ENCODE data around the gene PM20D2. TPM values are rescaled to one million over a fixed set of nuclear protein-coding genes. Genes with fewer than 3 reads are reported as not detected.
"Not testable (repeated sequence)": the region's sequence is repeated elsewhere in the genome, so short reads cannot be mapped to it uniquely, and the experiment has no call there.

The PM20D2 gene
- total and polyA plus RNA-seq, 4 experiments from 2014 or later: 7.8 to 11.6 (median 11.3) TPM

- intact Hi-C loops (cut with micrococcal nuclease): no loop called here
- DNase-seq: peak; percentile 18 to 46 (median 36)
- H3K27ac Mint-ChIP-seq: peak within 1 kb of the TSS in 4 of 7 donors; percentile 1 to 71 (median 34)
- no peaks in the 10 kb centered on the region for H3K36me3 Mint-ChIP-seq
- H3K4me3 Mint-ChIP-seq: peak within 1 kb of the TSS; percentile 75 to 91 (median 84)
- no peaks in the 10 kb centered on the region for H3K9me3 Mint-ChIP-seq
- POLR2A ChIA-PET (ENCODE audit: partially characterized antibody): interaction anchor here (1.1 to 1.9 kb wide), 4 partner anchors 9 to 37 kb away, joined by 3 to 14 read pairs (median 4); partner anchors contain the start of gene PNRC1
- peaks cover 6 to 14% (median 11%) of the 10 kb centered on the region in 4 donors for H3K4me1 Mint-ChIP-seq
- no peaks in the 10 kb centered on the region for H3K27me3 Mint-ChIP-seq
- no peak within 1 kb of the TSS for H3K27ac ChIP-seq (ENCODE audit: low read depth, low read length)
- no peaks in the 10 kb centered on the region for H3K27me3 ChIP-seq (ENCODE audit: insufficient read depth, low read length)
- CTCF ChIA-PET (ENCODE audit: partially characterized antibody): interaction anchor here (0.9 to 4.1 kb wide), 3 partner anchors 35 to 135 kb away, joined by 3 to 13 read pairs (median 5); partner anchors contain the start of gene PNRC1
- no peaks in the 10 kb centered on the region for H3K9me3 ChIP-seq (ENCODE audit: control insufficient read depth in 1 of 2, low read length in 2 of 2)
- H3K36me3 ChIP-seq (ENCODE audit: insufficient read depth, low read length): no peaks in the 10 kb centered on the region
- H3K4me3 ChIP-seq (ENCODE audit: low read length in 2 of 2): peak within 1 kb of the TSS in 1 of 2 donors; percentile 58
- H3K4me1 ChIP-seq (ENCODE audit: insufficient read depth, low read length): peaks cover 7% of the 10 kb centered on the region
These were observed 28.4 kb upstream of the PM20D2 start, which contains the start of gene SRSF12 for GRCh38 chr6:89117211-89118108. SRSF12 (minus strand) TSS chr6:89118071; CDS start chr6:89117887, 184 bp downstream.

DNA sequence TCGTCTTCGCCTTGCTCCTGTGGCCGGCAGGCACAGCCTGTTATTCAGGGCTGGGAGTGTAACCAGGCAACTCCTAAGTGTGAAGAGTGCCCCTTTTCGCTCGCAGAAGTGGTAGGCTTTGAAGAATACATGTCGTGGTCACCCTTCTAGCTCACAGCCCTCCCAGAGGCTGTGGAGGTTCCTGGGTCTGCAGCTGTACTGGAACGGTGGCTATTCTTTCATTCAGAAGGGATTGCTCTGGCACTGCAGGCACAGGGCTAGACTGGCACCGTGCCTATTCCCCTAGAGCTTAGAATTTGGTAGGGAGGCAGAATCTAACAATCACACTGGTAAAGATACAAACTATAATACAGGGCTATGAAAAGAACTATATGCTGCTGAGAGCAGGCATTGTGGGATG lies 26.9 kb upstream of the PM20D2 start:
- intact Hi-C loops (cut with micrococcal nuclease): no loop called here
- Mint-ChIP-seq H3K27ac (peak overlapping the region in 1 of 7 donors; percentile 66), H3K9me3 (no peaks in the 10 kb centered on the region), H3K27me3 (no peaks in the 10 kb centered on the region), H3K36me3 (no peaks in the 10 kb centered on the region), H3K4me1 (peaks cover 6 to 14% (median 11%) of the 10 kb centered on the region in 4 donors), H3K4me3 (peak overlapping the region; percentile 23 to 75 (median 68))
- no peaks in the 10 kb centered on the region for H3K36me3 ChIP-seq (ENCODE audit: insufficient read depth, low read length)
- ChIA-PET CTCF (ENCODE audit: partially characterized antibody) (interaction anchor here (0.7 to 4.1 kb wide), 2 partner anchors 39 to 135 kb away, joined by 5 to 13 read pairs; partner anchors contain the start of gene PNRC1), POLR2A (ENCODE audit: partially characterized antibody) (interaction anchor here (1.1 kb wide), 1 partner anchor 39 kb away, joined by 4 read pairs; the partner anchor contains the start of gene PNRC1)
- H3K27me3 ChIP-seq (ENCODE audit: insufficient read depth, low read length): no peaks in the 10 kb centered on the region
- H3K27ac ChIP-seq (ENCODE audit: low read depth, low read length): no peak overlapping the region
- no peak overlapping the region for H3K4me3 ChIP-seq (ENCODE audit: low read length in 2 of 2)
- H3K4me1 ChIP-seq (ENCODE audit: insufficient read depth, low read length): peaks cover 7% of the 10 kb centered on the region
- H3K9me3 ChIP-seq (ENCODE audit: control insufficient read depth in 1 of 2, low read length in 2 of 2): no peaks in the 10 kb centered on the region
- no peak for DNase-seq

DNA sequence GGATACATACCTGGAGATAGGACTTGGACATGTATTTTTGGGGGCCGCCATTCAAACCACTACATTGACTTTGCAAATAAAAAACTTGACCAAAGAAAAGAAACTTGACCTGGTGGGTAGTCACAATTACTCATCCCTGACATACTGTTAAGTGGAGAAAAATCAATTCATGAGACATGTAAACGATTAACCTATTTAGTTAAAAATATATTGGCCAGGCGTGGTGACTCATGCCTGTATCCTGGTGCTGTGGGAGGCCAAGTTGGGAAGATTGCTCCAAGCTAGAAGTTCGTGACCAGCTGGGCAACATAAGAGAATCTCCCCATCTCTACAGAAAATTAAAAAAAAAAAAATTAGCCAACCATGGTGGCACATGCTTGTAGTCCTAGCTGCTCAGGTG lies 25.5 kb upstream of the PM20D2 start:
- no peaks in the 10 kb centered on the region for H3K27me3 ChIP-seq (ENCODE audit: insufficient read depth, low read length)
- no peaks in the 10 kb centered on the region for H3K9me3 ChIP-seq (ENCODE audit: control insufficient read depth in 1 of 2, low read length in 2 of 2)
- no peaks in the 10 kb centered on the region for H3K9me3 Mint-ChIP-seq
- peaks cover 7% of the 10 kb centered on the region for H3K4me1 ChIP-seq (ENCODE audit: insufficient read depth, low read length)
- DNase-seq: no peak
- no peak overlapping the region for H3K4me3 ChIP-seq (ENCODE audit: low read length in 2 of 2)
- H3K27ac ChIP-seq (ENCODE audit: low read depth, low read length): no peak overlapping the region
- no peak overlapping the region for H3K27ac Mint-ChIP-seq
- H3K36me3 Mint-ChIP-seq: no peaks in the 10 kb centered on the region
- ChIA-PET POLR2A (ENCODE audit: partially characterized antibody) (interaction anchor here (1.0 to 1.2 kb wide), 3 partner anchors 25 to 39 kb away, joined by 3 to 5 read pairs (median 3); partner anchors contain the start of genes PM20D2 and PNRC1), CTCF (ENCODE audit: partially characterized antibody) (interaction anchor here (0.7 to 1.4 kb wide), 5 partner anchors 9 to 138 kb away, joined by 3 to 4 read pairs (median 3); no protein-coding TSS in a partner anchor)
- intact Hi-C loops (cut with micrococcal nuclease): loop anchor here (5.0 kb wide), 2 partner anchors 122 to 252 kb away; no protein-coding TSS in a partner anchor
- no peaks in the 10 kb centered on the region for H3K36me3 ChIP-seq (ENCODE audit: insufficient read depth, low read length)
- H3K4me1 Mint-ChIP-seq: peaks cover 6 to 14% (median 11%) of the 10 kb centered on the region in 4 donors
- no peaks in the 10 kb centered on the region for H3K27me3 Mint-ChIP-seq
- peak overlapping the region in 1 of 8 donors; percentile 35 for H3K4me3 Mint-ChIP-seq

GRCh38 chr6:89121934-89122333 lies 23.9 kb upstream of the PM20D2 start:
- peaks cover 4% of the 10 kb centered on the region for H3K4me1 ChIP-seq (ENCODE audit: insufficient read depth, low read length)
- no peaks in the 10 kb centered on the region for H3K36me3 ChIP-seq (ENCODE audit: insufficient read depth, low read length)
- ChIA-PET POLR2A (ENCODE audit: partially characterized antibody) (no interaction called here), CTCF (ENCODE audit: partially characterized antibody) (interaction anchor here (0.7 to 1.5 kb wide), 5 partner anchors 13 to 245 kb away, joined by 3 to 4 read pairs (median 3); no protein-coding TSS in a partner anchor)
- Mint-ChIP-seq H3K27me3 (no peaks in the 10 kb centered on the region), H3K27ac (no peak overlapping the region), H3K4me1 (peaks cover 4 to 12% (median 8%) of the 10 kb centered on the region in 4 donors), H3K9me3 (peaks cover 0 to 2% (median 0%) of the 10 kb centered on the region in 8 donors), H3K36me3 (peaks cover 0 to 2% of the 10 kb centered on the region in 2 donors), H3K4me3 (no peak overlapping the region)
- no peaks in the 10 kb centered on the region for H3K27me3 ChIP-seq (ENCODE audit: insufficient read depth, low read length)
- H3K9me3 ChIP-seq (ENCODE audit: control insufficient read depth in 1 of 2, low read length in 2 of 2): no peaks in the 10 kb centered on the region
- H3K27ac ChIP-seq (ENCODE audit: low read depth, low read length): no peak overlapping the region
- no peak overlapping the region for H3K4me3 ChIP-seq (ENCODE audit: low read length in 2 of 2)
- intact Hi-C loops (cut with micrococcal nuclease): loop anchor here (2.0 to 5.0 kb wide), 4 partner anchors 120 to 489 kb away; no protein-coding TSS in a partner anchor
- no peak for DNase-seq

DNA sequence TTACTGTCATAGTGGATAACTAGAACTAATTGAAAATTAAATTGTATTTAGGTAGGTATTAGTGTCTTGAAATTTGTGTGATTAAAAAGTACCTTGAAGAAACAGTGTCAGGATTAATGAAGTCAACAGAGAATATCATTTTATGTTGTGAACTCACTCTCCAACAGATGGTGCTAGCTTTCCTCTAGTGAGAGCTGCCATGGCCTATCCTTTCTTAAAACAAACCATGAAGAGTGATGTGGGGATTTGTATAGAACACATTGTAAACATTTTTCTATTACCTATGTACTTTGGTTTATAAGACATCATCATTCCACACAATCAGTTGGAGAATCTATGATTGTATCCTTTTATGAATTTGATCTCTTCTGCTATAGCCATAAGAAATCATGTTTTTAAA lies 23.2 kb upstream of the PM20D2 start:
- no peaks in the 10 kb centered on the region for H3K36me3 ChIP-seq (ENCODE audit: insufficient read depth, low read length)
- H3K27ac Mint-ChIP-seq: no peak overlapping the region
- no peaks in the 10 kb centered on the region for H3K27me3 Mint-ChIP-seq
- intact Hi-C loops (cut with micrococcal nuclease): loop anchor here (2.0 to 5.0 kb wide), 4 partner anchors 120 to 488 kb away; no protein-coding TSS in a partner anchor
- peaks cover 1 to 8% (median 5%) of the 10 kb centered on the region in 4 donors for H3K4me1 Mint-ChIP-seq
- H3K9me3 ChIP-seq (ENCODE audit: control insufficient read depth in 1 of 2, low read length in 2 of 2): no peaks in the 10 kb centered on the region
- H3K4me3 Mint-ChIP-seq: no peak overlapping the region
- DNase-seq: peak in 3 of 5 donors; percentile 15 to 26 (median 19)
- CTCF ChIA-PET (ENCODE audit: partially characterized antibody): interaction anchor here (0.6 to 1.3 kb wide), 7 partner anchors 12 to 245 kb away, joined by 3 to 4 read pairs (median 3); no protein-coding TSS in a partner anchor
- peaks cover 0 to 3% (median 0%) of the 10 kb centered on the region in 8 donors for H3K9me3 Mint-ChIP-seq
- H3K27ac ChIP-seq (ENCODE audit: low read depth, low read length): no peak overlapping the region
- no peak overlapping the region for H3K4me3 ChIP-seq (ENCODE audit: low read length in 2 of 2)
- peaks cover 0 to 4% of the 10 kb centered on the region in 2 donors for H3K36me3 Mint-ChIP-seq
- POLR2A ChIA-PET (ENCODE audit: partially characterized antibody): interaction anchor here (0.6 kb wide), 1 partner anchor 42 kb away, joined by 3 read pairs; the partner anchor contains the start of gene PNRC1
- no peaks in the 10 kb centered on the region for H3K27me3 ChIP-seq (ENCODE audit: insufficient read depth, low read length)
- no peaks in the 10 kb centered on the region for H3K4me1 ChIP-seq (ENCODE audit: insufficient read depth, low read length)

- H3K4me1 ChIP-seq (ENCODE audit: insufficient read depth, low read length); H3K36me3 ChIP-seq (ENCODE audit: insufficient read depth, low read length); H3K27ac Mint-ChIP-seq; DNase-seq; intact Hi-C loops (cut with micrococcal nuclease); H3K4me1 Mint-ChIP-seq; CTCF ChIA-PET (ENCODE audit: partially characterized antibody); POLR2A ChIA-PET (ENCODE audit: partially characterized antibody); H3K9me3 Mint-ChIP-seq; H3K4me3 Mint-ChIP-seq; H3K9me3 ChIP-seq (ENCODE audit: control insufficient read depth in 1 of 2, low read length in 2 of 2); H3K4me3 ChIP-seq (ENCODE audit: low read length in 2 of 2); H3K27me3 ChIP-seq (ENCODE audit: insufficient read depth, low read length); H3K27me3 Mint-ChIP-seq; H3K27ac ChIP-seq (ENCODE audit: low read depth, low read length): not testable (repeated sequence)
- H3K36me3 Mint-ChIP-seq: peaks cover 0 to 10% of the 10 kb centered on the region in 2 donors
These were observed 17.6 kb upstream of the PM20D2 start for GRCh38 chr6:89128256-89128671.

Measured in CD4-positive, alpha-beta memory T cell (primary cell).